Measurements from ENCODE around the gene TTC24. TPM values are rescaled to one million over a fixed set of nuclear protein-coding genes. Genes with fewer than 3 reads are reported as not detected.

The TTC24 gene
- total and polyA plus RNA-seq, 12 donors: 0.20 TPM; not detected in 11

DNA sequence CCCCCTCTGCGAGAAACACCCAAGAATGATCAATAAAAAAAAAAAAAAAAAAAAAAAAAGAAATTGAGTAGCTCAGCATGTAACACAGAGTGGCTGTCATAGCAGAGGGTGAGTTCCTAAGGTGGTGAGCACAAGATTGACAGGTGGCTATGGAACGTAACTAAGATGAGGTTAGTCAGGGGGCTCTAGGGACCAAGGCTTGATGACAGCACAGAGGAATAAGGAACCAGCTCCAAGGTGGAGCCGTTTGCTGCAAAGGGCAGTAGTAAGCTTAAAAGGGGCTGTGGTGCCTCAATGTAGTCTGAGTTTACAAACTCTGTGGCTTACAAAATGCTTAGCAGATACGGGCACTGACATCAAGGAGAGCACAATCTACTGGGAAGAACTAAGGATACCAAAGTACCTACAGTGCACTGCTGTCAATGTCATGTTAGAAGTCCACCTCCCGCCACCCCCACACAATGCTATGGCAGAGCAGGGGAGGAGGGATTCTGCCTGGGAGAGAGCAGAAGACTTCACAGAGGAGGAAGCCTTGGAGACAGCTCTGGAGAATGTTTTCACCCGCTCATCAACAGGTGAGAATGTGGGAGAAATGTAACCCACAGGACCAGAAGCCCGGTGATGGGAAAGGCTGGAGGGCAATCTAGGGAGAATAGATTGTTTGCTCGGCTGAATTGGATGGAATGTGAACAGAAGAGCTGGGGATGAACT, 20.3 kb upstream of the TTC24 start:
- WGBS, 4 donors: 78 to 94% (median 84%) methylated on average over 7 of the region's 8 CpGs
- no peak overlapping the region for H3K4me3 ChIP-seq
- no peak for TF ChIP-seq POLR2A (IDR thresholded peaks at IDR 0.05)
- TF ChIP-seq, protein P1, sequence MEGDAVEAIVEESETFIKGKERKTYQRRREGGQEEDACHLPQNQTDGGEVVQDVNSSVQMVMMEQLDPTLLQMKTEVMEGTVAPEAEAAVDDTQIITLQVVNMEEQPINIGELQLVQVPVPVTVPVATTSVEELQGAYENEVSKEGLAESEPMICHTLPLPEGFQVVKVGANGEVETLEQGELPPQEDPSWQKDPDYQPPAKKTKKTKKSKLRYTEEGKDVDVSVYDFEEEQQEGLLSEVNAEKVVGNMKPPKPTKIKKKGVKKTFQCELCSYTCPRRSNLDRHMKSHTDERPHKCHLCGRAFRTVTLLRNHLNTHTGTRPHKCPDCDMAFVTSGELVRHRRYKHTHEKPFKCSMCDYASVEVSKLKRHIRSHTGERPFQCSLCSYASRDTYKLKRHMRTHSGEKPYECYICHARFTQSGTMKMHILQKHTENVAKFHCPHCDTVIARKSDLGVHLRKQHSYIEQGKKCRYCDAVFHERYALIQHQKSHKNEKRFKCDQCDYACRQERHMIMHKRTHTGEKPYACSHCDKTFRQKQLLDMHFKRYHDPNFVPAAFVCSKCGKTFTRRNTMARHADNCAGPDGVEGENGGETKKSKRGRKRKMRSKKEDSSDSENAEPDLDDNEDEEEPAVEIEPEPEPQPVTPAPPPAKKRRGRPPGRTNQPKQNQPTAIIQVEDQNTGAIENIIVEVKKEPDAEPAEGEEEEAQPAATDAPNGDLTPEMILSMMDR (IDR thresholded peaks at IDR 0.05): no peak
- H3K36me3 ChIP-seq (replicated peaks in 1 of 2): no peaks in the 10 kb centered on the region
- no peaks in the 10 kb centered on the region for H3K4me1 ChIP-seq (replicated peaks in 1 of 2)
- DNase-seq: no peak
- intact Hi-C loops (cut with DNase I): no loop called here
- H3K27me3 ChIP-seq: no peaks in the 10 kb centered on the region
- no peaks in the 10 kb centered on the region for H3K9me3 ChIP-seq (replicated peaks in 1 of 3)
- no peak overlapping the region for H3K27ac ChIP-seq

DNA sequence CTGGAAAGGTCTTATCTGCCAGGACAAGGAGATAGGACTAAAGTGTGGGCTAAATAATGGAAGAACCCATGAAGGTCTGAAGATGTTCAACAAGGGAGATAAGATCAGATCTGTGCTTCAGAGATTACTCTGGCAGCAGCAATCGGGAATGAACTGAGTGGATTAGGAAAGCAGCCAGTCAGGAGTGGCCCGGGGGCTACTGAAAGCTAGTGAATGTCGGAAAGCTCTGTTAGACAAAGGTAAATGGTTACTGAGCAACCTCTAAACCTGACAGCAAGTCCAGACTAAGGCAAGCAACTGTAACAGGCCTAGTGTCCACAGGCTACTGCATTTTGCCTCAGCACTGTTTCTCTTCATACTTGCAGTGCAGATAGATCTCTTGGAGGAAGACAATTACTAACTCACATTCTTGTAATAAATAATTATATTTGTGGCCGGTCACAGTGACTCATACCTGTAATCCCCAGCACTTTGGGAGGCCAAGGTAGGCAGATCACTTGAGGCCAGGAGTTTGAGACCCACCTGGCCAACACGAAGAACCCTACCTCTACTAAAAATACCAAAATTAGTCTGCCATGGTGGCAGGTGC, 19.6 kb upstream of the TTC24 start:
- H3K4me1 ChIP-seq (replicated peaks in 1 of 2): no peaks in the 10 kb centered on the region
- H3K27ac ChIP-seq: no peak overlapping the region
- intact Hi-C loops (cut with DNase I): no loop called here
- no peak for DNase-seq
- 65 to 88% (median 74%) methylated on average over 5 of the region's 5 CpGs for WGBS, 4 donors
- H3K9me3 ChIP-seq (replicated peaks in 1 of 3): no peaks in the 10 kb centered on the region
- no peaks in the 10 kb centered on the region for H3K36me3 ChIP-seq (replicated peaks in 1 of 2)
- TF ChIP-seq, protein P1 (IDR thresholded peaks at IDR 0.05): no peak
- TF ChIP-seq POLR2A (IDR thresholded peaks at IDR 0.05): no peak
- no peak overlapping the region for H3K4me3 ChIP-seq
- H3K27me3 ChIP-seq: no peaks in the 10 kb centered on the region

DNA sequence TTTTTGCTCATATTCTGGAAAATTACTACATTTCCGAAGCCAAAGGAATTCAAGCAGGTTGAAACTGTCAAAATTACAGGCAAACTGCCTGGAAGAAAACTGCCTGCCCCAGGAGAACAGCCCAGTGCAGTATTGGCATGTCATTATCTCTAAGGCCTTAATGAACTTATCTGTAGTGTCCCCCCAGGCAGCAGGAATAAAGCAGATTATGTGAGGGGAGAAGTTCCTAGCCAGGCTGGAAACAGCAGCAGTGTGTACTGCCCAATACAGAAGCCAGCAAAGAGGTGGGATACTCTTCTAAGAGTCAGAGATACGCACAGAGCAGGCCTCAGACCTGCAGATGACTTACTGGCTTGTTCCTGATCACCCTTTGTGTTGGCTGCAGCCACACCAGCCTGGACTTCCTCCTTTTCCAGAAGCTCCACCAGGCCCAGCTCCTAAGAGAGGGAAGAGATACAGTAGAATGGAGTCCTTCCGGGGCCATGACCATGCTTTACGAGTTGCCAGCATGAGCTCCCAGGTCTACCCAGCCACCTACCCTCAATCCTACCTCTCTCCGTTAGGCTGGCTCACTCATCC, 18.8 kb upstream of the TTC24 start:
- Histone ChIP-seq H3K4me3 (no peak overlapping the region), H3K27me3 (no peaks in the 10 kb centered on the region), H3K36me3 (replicated peaks in 1 of 2) (no peaks in the 10 kb centered on the region), H3K4me1 (replicated peaks in 1 of 2) (no peaks in the 10 kb centered on the region), H3K27ac (no peak overlapping the region), H3K9me3 (replicated peaks in 1 of 3) (no peaks in the 10 kb centered on the region)
- intact Hi-C loops (cut with DNase I): no loop called here
- TF ChIP-seq POLR2A (IDR thresholded peaks at IDR 0.05): no peak
- TF ChIP-seq, protein P1 (IDR thresholded peaks at IDR 0.05): no peak
- 72 to 75% (median 74%) methylated on average over 5 of the region's 5 CpGs for WGBS, 4 donors
- no peak for DNase-seq

DNA sequence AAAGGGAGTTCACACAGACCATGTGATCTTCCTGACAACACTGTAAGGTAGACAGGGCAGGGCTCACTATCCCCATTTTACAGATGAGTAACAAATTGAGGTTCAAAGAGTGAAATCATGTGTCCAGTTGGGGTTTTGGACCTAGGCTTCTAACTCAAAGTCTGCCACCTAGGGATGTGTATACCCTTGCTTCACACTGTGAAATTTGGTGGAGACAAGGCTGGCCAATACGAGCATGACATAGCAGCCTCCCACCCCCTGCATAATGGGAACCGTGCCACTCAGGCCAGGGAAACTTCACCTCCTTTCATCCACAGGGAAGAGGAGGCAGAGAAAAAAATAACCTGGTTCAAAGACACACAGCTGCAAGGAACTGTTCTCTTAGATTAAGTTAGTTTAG, 14.0 kb upstream of the TTC24 start:
- Histone ChIP-seq H3K36me3 (replicated peaks in 1 of 2) (no peaks in the 10 kb centered on the region), H3K4me1 (replicated peaks in 1 of 2) (no peaks in the 10 kb centered on the region), H3K4me3 (no peak overlapping the region), H3K27ac (no peak overlapping the region), H3K9me3 (replicated peaks in 1 of 3) (no peaks in the 10 kb centered on the region), H3K27me3 (peaks cover 3% of the 10 kb centered on the region)
- WGBS, 4 donors: 85 to 91% (median 89%) methylated on average over 2 of the region's 2 CpGs
- no peak for DNase-seq
- TF ChIP-seq POLR2A (IDR thresholded peaks at IDR 0.05): no peak
- TF ChIP-seq, protein P1 (IDR thresholded peaks at IDR 0.05): no peak
- intact Hi-C loops (cut with DNase I): no loop called here
